WERI-Rb-1 (cell line): ENCODE measurements around the gene CACNA2D1.

Source experiments
- DNase-seq: peaks from one replicate; pipeline ENCODE4 v3.0.0-alpha.2; 2020
- H3K27ac ChIP-seq: fragments of 250-450 bp; sonication (Bioruptor Pico); 2 replicates; pipeline ENCODE4 v1.5.1; 2020; ENCODE audit warnings: mild to moderate bottlenecking, moderate library complexity
- H3K27me3 ChIP-seq: fragments of 250-450 bp; sonication (Bioruptor Pico); 2 replicates; pipeline ENCODE4 v1.5.1; 2021; ENCODE audit warnings: mild to moderate bottlenecking, low read depth, moderate library complexity; ENCODE audit not compliant: insufficient read depth, severe bottlenecking
- H3K36me3 ChIP-seq: fragments of 250-450 bp; sonication (Bioruptor Pico); 2 replicates; pipeline ENCODE4 v1.5.1; 2020; ENCODE audit warnings: mild to moderate bottlenecking, moderate library complexity
- H3K4me3 ChIP-seq: 2 replicates; pipeline ENCODE4 v1.5.1; 2011; ENCODE audit warnings: low read depth, mild to moderate bottlenecking, control low read depth, low read length
- H3K9me3 ChIP-seq: fragments of 250-450 bp; sonication (Bioruptor Pico); 2 replicates; pipeline ENCODE4 v1.5.1; 2021; ENCODE audit warnings: mild to moderate bottlenecking, moderate library complexity; ENCODE audit not compliant: severe bottlenecking
- CTCF ChIP-seq: IDR thresholded peaks from 2 replicates; pipeline ENCODE4 v1.5.1; 2011; ENCODE audit warnings: low read depth, mild to moderate bottlenecking, control low read depth, inconsistent platforms, low read length

The CACNA2D1 gene

DNA sequence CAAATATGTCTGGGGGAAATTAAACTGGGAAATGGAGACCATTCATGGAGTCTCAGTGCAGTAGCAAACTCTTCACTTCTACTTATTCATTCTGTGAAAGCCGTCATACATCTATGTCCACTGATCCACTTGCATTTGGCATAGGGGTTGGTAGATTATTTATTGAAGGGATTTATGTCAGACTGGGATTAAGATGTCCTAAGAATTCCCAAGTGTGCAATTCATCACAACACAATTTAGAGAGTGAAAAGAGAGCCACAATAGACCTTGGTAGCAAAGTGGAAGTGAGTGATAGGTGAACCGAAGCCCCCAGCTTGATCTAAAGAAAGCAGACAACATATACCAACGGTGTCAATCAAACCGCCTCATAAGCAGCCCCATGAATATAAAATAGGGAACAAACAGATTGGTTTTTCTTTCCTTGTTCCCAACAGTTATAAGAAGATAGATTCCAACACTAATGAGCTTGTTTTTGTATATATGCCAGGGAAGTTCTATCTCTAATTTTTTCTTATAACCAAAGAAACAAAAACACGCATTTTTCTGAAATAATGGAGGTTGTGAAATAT, 234.3 kb downstream of the CACNA2D1 start:
- Histone ChIP-seq H3K9me3 (no peaks in the 10 kb centered on the region), H3K27me3 (no peaks in the 10 kb centered on the region), H3K36me3 (no peaks in the 10 kb centered on the region), H3K27ac (no peak overlapping the region), H3K4me3 (no peak overlapping the region)
- TF ChIP-seq CTCF = no peak
- DNase-seq = no peak

GRCh38 chr7:82204694-82205093, 238.9 kb downstream of the CACNA2D1 start:
- H3K27me3 ChIP-seq = no peaks in the 10 kb centered on the region
- no peak overlapping the region for H3K27ac ChIP-seq
- no peak for DNase-seq
- no peak overlapping the region for H3K4me3 ChIP-seq
- no peaks in the 10 kb centered on the region for H3K9me3 ChIP-seq
- no peaks in the 10 kb centered on the region for H3K36me3 ChIP-seq
- no peak for TF ChIP-seq CTCF

DNA sequence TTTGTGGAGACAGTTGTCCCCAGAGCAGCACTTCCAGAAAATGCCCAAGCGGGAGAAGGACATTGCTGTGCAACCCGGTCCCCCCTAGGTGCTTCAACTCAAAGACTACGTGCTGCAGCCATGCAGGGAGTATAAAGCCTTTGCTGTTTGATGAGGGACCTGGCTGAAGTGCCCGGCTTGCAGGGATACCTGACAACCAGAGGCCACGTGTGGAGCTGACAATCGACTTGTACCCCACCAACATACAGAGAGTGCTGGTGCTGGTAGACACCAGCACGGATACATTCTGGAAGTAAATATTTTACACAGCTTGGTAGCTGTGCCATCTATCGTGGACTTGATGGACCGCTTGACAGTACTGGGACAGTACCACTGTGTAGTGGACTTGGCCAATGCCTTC, 240.6 kb downstream of the CACNA2D1 start:
- Histone ChIP-seq H3K36me3 (no peaks in the 10 kb centered on the region), H3K4me3 (no peak overlapping the region), H3K27me3 (no peaks in the 10 kb centered on the region), H3K9me3 (no peaks in the 10 kb centered on the region), H3K27ac (no peak overlapping the region)
- no peak for TF ChIP-seq CTCF
- no peak for DNase-seq

DNA sequence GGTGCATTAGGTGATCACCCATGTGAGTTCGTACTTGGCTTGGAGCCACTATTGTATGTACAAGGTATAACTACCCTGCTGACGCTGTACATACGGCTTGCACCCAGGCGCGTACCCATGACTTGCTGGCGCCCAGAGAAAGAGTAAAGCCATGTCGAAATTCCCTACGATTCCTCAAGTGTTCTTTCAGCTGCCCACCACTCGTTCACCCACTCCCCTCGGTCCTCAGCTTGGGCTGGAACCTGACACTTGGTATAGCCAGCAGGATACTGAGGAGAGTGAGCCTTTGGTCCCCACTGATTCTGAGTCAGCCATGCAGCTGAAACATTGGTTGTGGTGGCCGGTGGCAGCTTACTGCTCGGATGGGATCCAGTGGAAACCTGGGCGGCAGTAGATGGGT, 241.5 kb downstream of the CACNA2D1 start:
- DNase-seq = no peak
- TF ChIP-seq CTCF = no peak
- no peak overlapping the region for H3K4me3 ChIP-seq
- no peaks in the 10 kb centered on the region for H3K9me3 ChIP-seq
- no peaks in the 10 kb centered on the region for H3K36me3 ChIP-seq
- no peak overlapping the region for H3K27ac ChIP-seq
- H3K27me3 ChIP-seq = no peaks in the 10 kb centered on the region

- TF ChIP-seq CTCF = no peak
- no peak for DNase-seq
These were observed 243.0 kb downstream of the CACNA2D1 start for GRCh38 chr7:82200601-82201000.

GRCh38 chr7:82194016-82194643, 249.4 kb downstream of the CACNA2D1 start:
- no peak overlapping the region for H3K27ac ChIP-seq
- no peak overlapping the region for H3K4me3 ChIP-seq
- DNase-seq = no peak
- no peaks in the 10 kb centered on the region for H3K36me3 ChIP-seq
- no peaks in the 10 kb centered on the region for H3K27me3 ChIP-seq
- H3K9me3 ChIP-seq = no peaks in the 10 kb centered on the region
- TF ChIP-seq CTCF = no peak

More at GRCh38 chr7:82200601-82201000, 243.0 kb downstream of the CACNA2D1 start:
- H3K4me3 ChIP-seq = no peak overlapping the region
- H3K27ac ChIP-seq = no peak overlapping the region
- no peaks in the 10 kb centered on the region for H3K9me3 ChIP-seq
- no peaks in the 10 kb centered on the region for H3K36me3 ChIP-seq
- H3K27me3 ChIP-seq = no peaks in the 10 kb centered on the region
